Mucosa of descending colon (tissue), 3 donors: ENCODE data around the gene FAM186B. TPM values are rescaled to one million over a fixed set of nuclear protein-coding genes. Genes with fewer than 3 reads are reported as not detected.
"Not testable (repeated sequence)": the region's sequence is repeated elsewhere in the genome, so short reads cannot be mapped to it uniquely, and the experiment has no call there.

ENCODE experiments used
- ATAC-seq: fragments of 200-7000 bp; cut with Tn5 transposase; one replicate; pipeline ENCODE4 v1.9.1; 2020; ENCODE audit warnings: mild to moderate bottlenecking, moderate library complexity
- DNase-seq, 3 donors: peaks; one replicate each; pipeline ENCODE4 v3.0.0-alpha.2; 2020
- H3K36me3 ChIP-seq: fragments of 200-600 bp; one replicate; pipeline ENCODE4 v1.8.0; 2021; ENCODE audit warnings: low read depth, mild to moderate bottlenecking
- H3K4me1 ChIP-seq: fragments of 200-600 bp; one replicate; pipeline ENCODE4 v1.8.0; 2021; ENCODE audit warnings: low read depth, mild to moderate bottlenecking
- H3K4me3 ChIP-seq: fragments of 200-600 bp; one replicate; pipeline ENCODE4 v1.8.0; 2021; ENCODE audit warnings: mild to moderate bottlenecking
- H3K9me3 ChIP-seq: fragments of 200-600 bp; one replicate; pipeline ENCODE4 v1.8.0; 2021; ENCODE audit warnings: mild to moderate bottlenecking
- CTCF ChIP-seq: fragments of 200-600 bp; IDR thresholded peaks from one replicate; pipeline ENCODE4 v1.8.0; 2022; ENCODE audit warnings: antibody characterized with exemption, mild to moderate bottlenecking
- intact Hi-C, 2 donors: fragments of 100-400 bp; cut with DNase I in 1 of 2; cut with micrococcal nuclease in 1 of 2; formaldehyde crosslinking; loops; one replicate each; pipeline versions ENCODE4 v1.11.0 to v1.11.1; 2022; cut with DNase I, micrococcal nuclease
- long read RNA-seq, 2 donors: library from polyadenylated mRNA; unstranded; transcript quantifications; one replicate each; pipeline ENCODE4 v2.0.0, GENCODE V29; 2019 to 2021
- total RNA-seq, 3 donors: library from RNA; stranded (reverse); fragmentation: NEBNext Ultra II Directional in 2 of 3; extraction: Animal tissue kit (Norgen Biotek cat#: 25700) in 2 of 3; gene quantifications; one replicate each; pipeline versions ENCODE4 v1.2.1 to v1.2.4, GENCODE V29; 2021 to 2023
- donor health status: DM: no; HTN: no; CAD: no; lungs with moderate emphysema.
- donor health status: DM: no; HTN: no; CAD: no.
- donor health status: DM: no; HTN: yes; CAD: no.

FAM186B gene, protein sequence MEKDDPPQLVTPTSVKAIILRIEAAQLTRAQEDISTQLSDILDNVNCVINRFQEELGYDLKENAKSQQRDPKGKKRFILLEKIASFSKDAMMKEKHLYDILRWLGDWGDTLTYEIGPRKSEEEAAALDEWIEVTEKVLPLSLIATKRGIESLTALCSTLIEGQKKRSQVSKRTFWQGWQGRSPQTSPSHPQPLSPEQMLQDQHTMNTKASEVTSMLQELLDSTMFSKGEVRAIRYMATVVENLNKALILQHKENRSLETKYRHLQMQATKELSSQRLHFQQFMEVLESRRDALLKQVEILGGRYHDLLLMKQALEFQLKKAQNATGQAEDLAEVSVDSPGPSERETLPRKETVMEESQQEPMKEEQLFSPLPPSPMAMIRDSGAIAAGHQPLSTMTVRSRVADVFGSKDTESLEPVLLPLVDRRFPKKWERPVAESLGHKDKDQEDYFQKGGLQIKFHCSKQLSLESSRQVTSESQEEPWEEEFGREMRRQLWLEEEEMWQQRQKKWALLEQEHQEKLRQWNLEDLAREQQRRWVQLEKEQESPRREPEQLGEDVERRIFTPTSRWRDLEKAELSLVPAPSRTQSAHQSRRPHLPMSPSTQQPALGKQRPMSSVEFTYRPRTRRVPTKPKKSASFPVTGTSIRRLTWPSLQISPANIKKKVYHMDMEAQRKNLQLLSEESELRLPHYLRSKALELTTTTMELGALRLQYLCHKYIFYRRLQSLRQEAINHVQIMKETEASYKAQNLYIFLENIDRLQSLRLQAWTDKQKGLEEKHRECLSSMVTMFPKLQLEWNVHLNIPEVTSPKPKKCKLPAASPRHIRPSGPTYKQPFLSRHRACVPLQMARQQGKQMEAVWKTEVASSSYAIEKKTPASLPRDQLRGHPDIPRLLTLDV
- under 1 TPM; 0.35 to 0.63 (median 0.39) TPM for total RNA-seq
- long read RNA-seq, donor 1, result 0 reads
- long read RNA-seq, donor 2, result 0 reads

DNA sequence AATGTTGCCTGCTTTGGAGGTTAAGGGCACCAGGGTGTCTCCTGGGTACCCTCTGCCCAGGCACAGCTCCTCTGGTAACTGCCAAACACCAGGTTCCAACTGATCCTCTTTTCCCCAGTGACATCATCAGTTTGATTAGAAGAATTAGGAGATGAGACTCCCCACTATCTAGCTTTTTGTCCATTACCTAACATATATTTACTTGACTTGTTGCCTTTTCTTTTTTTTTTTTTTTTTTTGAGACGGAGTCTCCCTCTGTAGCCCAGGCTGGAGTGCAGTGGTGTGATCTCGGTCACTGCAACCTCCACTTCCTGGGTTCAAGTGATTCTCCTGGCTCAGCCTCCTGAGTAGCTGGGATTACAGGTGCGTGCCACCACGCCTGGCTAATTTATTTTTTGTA, at the start of gene FAM186B:
TSS of gene FAM186B (minus strand) at position 101 of the 400 bp plus-strand sequence. CDS start 162 bp downstream, outside the sequence.
- H3K36me3 ChIP-seq, ATAC-seq, H3K9me3 ChIP-seq, H3K4me1 ChIP-seq, intact Hi-C loops, DNase-seq, H3K4me3 ChIP-seq: not testable (repeated sequence)

DNA sequence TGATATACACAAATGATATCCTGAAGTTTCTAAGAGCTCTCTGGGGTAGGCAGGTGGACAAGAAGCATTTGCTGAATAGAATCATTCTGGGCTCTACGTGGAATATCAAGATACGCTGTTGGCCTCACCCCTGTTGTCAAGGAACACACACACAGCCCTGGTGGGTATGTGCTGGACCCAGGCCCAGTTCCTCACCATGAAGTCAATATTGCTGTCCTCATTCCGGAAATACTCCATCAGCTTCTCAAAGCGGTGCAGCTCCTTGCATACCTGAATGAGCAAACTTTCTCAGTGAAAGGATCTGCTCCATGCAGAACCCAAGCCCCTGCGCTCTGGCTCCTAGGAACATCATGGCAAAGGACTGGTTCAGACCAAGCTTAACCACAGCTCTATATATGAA, 49.3 kb upstream of the FAM186B start:
- no peak for DNase-seq
- no peak for ATAC-seq
- Histone ChIP-seq H3K36me3 (no peaks in the 10 kb centered on the region), H3K4me3 (no peak overlapping the region), H3K4me1 (no peaks in the 10 kb centered on the region), H3K9me3 (no peaks in the 10 kb centered on the region)
- intact Hi-C loops, result no loop called here
- TF ChIP-seq CTCF, result no peak

DNA sequence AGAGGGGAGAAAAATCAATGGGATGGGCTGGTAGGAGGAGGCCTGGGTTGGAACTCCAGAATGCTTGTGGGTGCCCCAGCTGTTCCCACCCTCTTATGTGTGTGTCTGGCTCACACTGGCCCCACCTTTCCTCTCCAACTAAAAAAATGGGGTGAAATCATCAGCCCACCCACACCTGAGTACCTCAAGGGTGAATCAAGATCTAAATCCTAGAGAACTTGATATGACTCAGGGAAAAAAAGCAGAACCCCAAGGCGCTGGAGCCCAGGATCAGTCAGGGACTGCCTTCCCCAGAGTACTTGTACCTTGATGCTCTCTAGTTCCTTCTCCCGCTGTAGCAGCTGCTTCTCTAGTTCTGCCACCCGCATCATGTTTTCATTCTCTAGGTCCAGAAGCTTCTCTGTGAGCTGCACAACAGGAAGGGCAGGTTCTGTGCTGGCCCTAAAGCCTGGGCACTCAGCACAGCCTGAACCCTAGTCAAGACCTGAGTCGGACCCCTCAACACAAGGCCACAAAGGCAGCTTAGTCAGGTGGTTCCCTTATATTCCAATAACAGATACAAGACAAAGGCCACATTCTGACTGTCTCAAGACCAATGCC, 47.6 kb upstream of the FAM186B start:
- Histone ChIP-seq H3K4me1 (no peaks in the 10 kb centered on the region), H3K9me3 (no peaks in the 10 kb centered on the region), H3K4me3 (no peak overlapping the region), H3K36me3 (no peaks in the 10 kb centered on the region)
- intact Hi-C loops, result no loop called here
- no peak for DNase-seq
- no peak for ATAC-seq
- no peak for TF ChIP-seq CTCF

- H3K4me1 ChIP-seq, result no peaks in the 10 kb centered on the region
- ATAC-seq (no peak), DNase-seq (no peak)
- no peak for TF ChIP-seq CTCF
- no peaks in the 10 kb centered on the region for H3K36me3 ChIP-seq
- H3K4me3 ChIP-seq, result no peak overlapping the region
- H3K9me3 ChIP-seq, result no peaks in the 10 kb centered on the region
- intact Hi-C loops, result no loop called here
These were observed 46.4 kb upstream of the FAM186B start for GRCh38 chr12:49651855-49652254.

DNA sequence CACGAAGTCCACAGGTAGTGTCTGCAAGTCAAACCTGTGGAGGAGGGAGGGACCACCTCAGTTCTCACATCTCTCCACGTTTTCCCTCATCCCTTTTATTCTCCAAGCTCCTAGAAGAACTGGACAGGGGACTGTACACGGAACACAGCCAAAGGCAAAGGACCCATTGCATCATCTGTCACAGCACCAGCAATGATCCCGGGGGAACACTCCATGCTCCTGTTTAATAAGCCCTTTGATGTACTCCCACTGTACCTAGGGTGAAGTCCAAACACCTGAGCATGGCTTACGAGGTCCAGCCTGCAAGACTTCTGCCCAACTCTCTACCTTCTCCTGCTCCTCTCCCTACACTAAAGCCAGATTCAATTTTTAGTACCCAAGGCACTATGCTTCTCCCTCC, 44.5 kb upstream of the FAM186B start:
- DNase-seq, result no peak
- intact Hi-C loops, result no loop called here
- Histone ChIP-seq H3K4me1 (no peaks in the 10 kb centered on the region), H3K36me3 (no peaks in the 10 kb centered on the region), H3K9me3 (no peaks in the 10 kb centered on the region), H3K4me3 (no peak overlapping the region)
- ATAC-seq, result no peak
- TF ChIP-seq CTCF, result no peak
